ENCODE data around the gene PRDM15. TPM values are rescaled to one million over a fixed set of nuclear protein-coding genes. Genes with fewer than 3 reads are reported as not detected.

The PRDM15 gene
- total RNA-seq, 1 experiment from 2014 or later, result 9.9 TPM

DNA sequence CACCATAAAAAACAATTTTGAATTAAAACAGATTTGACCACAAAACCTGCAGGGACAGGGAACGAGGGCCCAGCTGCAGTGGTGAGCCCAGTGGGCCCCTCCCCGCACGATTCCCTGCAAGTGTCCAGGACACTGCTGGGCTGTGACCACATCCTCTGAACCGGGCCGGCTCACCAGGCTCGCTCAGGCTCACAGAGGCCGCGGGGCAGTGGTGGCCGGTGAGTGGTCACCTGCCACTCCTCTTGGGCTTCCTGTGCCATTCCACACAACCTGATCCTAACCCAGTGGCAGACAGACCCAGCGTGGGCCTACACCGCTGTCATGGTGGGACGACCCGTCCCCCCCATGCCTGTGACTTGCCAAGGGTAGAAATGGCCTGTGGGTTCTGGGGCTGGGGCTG lies 75.8 kb downstream of the PRDM15 start:
- Histone ChIP-seq H2BK20ac (ENCODE audit: low read depth, low read length, poor library complexity, severe bottlenecking) (no peak overlapping the region), H4K8ac (replicated peaks; ENCODE audit: insufficient read length, low read depth, low read length) (no peak overlapping the region), H3T11ph (ENCODE audit: low read length) (no peak overlapping the region), H4K5ac (ENCODE audit: insufficient read length, low read depth, low read length) (no peak overlapping the region), H3K4me2 (ENCODE audit: insufficient read depth, insufficient read length, low read length) (no peak overlapping the region), H3K79me1 (ENCODE audit: insufficient read depth, low read depth, low read length, poor library complexity, severe bottlenecking) (no peaks in the 10 kb centered on the region), H4K20me1 (ENCODE audit: control insufficient read depth, insufficient read depth, insufficient read length) (no peaks in the 10 kb centered on the region), H3K14ac (ENCODE audit: insufficient read depth, low read length) (no peak overlapping the region), H3K9ac (ENCODE audit: extremely low read depth, insufficient read length, low read length) (no peak overlapping the region), H2AFZ (ENCODE audit: low read length) (no peak overlapping the region), H3K9me3 (ENCODE audit: control insufficient read depth, low read depth, low read length) (no peaks in the 10 kb centered on the region), H2BK120ac (ENCODE audit: low read depth, low read length, poor library complexity, severe bottlenecking) (no peak overlapping the region), H3K23ac (ENCODE audit: insufficient read length, low read depth, low read length) (no peak overlapping the region), H2BK15ac (ENCODE audit: low read depth, low read length) (no peak overlapping the region), H2AK5ac (ENCODE audit: insufficient read length, low read length) (no peak overlapping the region), H2BK12ac (ENCODE audit: insufficient read length, low read depth, low read length) (no peak overlapping the region), H3K27me3 (ENCODE audit: insufficient read depth, low read length) (no peaks in the 10 kb centered on the region), H3K4ac (ENCODE audit: low read depth, low read length) (no peak overlapping the region), H3K4me1 (ENCODE audit: insufficient read depth, low read length) (no peaks in the 10 kb centered on the region), H4K91ac (ENCODE audit: insufficient read length, low read depth, low read length) (no peak overlapping the region), H3K23me2 (ENCODE audit: insufficient read length, low read depth, low read length, poor library complexity, severe bottlenecking) (no peaks in the 10 kb centered on the region), H2BK5ac (ENCODE audit: insufficient read length, low read length) (no peak overlapping the region), H3K56ac (ENCODE audit: insufficient read length, low read depth, low read length) (no peak overlapping the region), H3K79me2 (ENCODE audit: insufficient read depth, low read length) (no peaks in the 10 kb centered on the region), H3K27ac (ENCODE audit: insufficient read length, low read depth, low read length) (no peak overlapping the region), H3K18ac (ENCODE audit: insufficient read length, low read depth, low read length) (no peak overlapping the region)
- no peak for DNase-seq
- WGBS (ENCODE audit: extremely low coverage, insufficient read length, low lambda C conversion rate), result no CpG with 5 or more reads among the region's 13 CpGs
- H3K9me3 Mint-ChIP-seq, result peaks cover 7% of the 10 kb centered on the region in 2 experiments; a peak in 4 of 5 replicates
- no peak overlapping the region for H3K4me3 Mint-ChIP-seq
- H3K27ac Mint-ChIP-seq, result no peak overlapping the region
- no peaks in the 10 kb centered on the region for H3K4me1 Mint-ChIP-seq
- TF ChIP-seq, protein P1, sequence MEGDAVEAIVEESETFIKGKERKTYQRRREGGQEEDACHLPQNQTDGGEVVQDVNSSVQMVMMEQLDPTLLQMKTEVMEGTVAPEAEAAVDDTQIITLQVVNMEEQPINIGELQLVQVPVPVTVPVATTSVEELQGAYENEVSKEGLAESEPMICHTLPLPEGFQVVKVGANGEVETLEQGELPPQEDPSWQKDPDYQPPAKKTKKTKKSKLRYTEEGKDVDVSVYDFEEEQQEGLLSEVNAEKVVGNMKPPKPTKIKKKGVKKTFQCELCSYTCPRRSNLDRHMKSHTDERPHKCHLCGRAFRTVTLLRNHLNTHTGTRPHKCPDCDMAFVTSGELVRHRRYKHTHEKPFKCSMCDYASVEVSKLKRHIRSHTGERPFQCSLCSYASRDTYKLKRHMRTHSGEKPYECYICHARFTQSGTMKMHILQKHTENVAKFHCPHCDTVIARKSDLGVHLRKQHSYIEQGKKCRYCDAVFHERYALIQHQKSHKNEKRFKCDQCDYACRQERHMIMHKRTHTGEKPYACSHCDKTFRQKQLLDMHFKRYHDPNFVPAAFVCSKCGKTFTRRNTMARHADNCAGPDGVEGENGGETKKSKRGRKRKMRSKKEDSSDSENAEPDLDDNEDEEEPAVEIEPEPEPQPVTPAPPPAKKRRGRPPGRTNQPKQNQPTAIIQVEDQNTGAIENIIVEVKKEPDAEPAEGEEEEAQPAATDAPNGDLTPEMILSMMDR (conservative IDR thresholded peaks at IDR 0.05), result no peak
- peaks cover 13 to 64% (median 51%) of the 10 kb centered on the region in 3 experiments for H3K36me3 Mint-ChIP-seq (ENCODE audit: insufficient read depth in 1 of 3, low read depth in 3 of 3)
- no peaks in the 10 kb centered on the region for H3K27me3 Mint-ChIP-seq (ENCODE audit: low read depth)

Measured in H9 (cell line).